ENCODE results near the gene SEMA5A.

GRCh38 chr5:9428272-9428671 is 117.6 kb downstream of the SEMA5A start:
- TF ChIP-seq POLR2A (IDR thresholded peaks at IDR 0.05), result no peak
- TF ChIP-seq CTCF (IDR thresholded peaks at IDR 0.05), result no peak
- TF ChIP-seq POLR2AphosphoS5 (IDR thresholded peaks at IDR 0.05), result no peak
